NCI-H1105 treated with DMSO at 0.1 percent for 48 hours (cell line): ENCODE data around the gene KCNE1.
"Not testable (repeated sequence)": the region's sequence is repeated elsewhere in the genome, so short reads cannot be mapped to it uniquely, and the experiment has no call there.

Experiments
- DNase-seq: peaks from one replicate; lab custom pipeline; 2025; lab: John Stamatoyannopoulos, UW

Gene KCNE1

DNA sequence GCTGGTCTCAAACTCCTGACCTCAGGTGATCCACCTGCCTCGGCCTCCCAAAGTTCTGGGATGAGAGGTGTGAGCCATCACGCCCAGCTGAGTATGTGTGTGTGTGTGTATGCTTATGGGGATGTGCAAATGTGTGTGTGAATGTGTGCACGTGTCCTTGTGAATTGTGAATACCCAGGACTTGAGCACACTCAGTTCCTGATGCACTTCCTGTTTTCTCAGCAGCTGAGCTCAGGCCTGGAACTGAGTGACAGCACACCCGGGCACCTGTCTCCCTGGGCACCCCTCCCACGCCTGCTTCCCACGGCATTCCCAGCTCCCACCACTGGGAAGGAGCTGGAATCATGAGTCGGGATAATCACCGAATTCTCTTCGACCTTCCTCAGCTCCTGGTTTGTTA lies 104.7 kb downstream of the KCNE1 start:
- DNase-seq = not testable (repeated sequence)

DNA sequence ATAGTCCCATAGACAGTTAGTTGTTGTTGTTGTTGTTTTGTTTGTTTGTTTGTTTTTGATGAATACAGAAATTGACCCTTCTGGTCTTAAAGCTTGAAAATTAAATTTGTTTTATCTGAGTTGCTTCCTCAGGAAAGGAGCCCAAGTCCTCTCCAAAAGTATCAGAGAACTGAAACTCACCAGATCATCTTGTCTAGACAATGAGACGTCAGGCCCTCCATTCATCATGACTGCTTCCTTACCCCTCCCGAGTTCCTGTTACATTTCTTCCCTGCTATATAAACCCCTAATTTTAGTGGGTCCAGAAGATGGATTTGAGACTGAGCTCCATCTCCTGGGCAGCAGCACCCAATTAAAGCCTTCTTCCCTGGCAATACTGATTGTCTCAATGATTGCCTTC lies 105.3 kb downstream of the KCNE1 start:
- DNase-seq = not testable (repeated sequence)

DNA sequence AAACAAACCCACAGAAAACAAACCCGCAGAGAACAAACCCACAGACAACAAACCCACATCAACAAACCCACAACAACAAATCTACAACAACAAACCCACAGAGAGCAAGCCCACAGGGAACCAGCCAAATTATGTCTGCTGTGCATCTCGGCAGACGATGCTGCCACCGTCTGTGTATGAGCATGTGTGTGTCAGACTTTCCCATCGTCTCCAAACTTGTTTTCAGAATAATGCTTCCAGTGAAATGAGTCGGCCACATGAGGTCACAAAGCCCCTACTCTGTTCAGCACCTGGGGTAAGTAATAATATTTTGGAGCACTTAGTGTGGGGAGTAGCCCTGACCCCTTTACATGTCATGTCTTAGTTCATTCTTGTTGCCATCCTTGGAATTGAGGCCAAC lies 105.9 kb downstream of the KCNE1 start:
- DNase-seq = not testable (repeated sequence)

DNA sequence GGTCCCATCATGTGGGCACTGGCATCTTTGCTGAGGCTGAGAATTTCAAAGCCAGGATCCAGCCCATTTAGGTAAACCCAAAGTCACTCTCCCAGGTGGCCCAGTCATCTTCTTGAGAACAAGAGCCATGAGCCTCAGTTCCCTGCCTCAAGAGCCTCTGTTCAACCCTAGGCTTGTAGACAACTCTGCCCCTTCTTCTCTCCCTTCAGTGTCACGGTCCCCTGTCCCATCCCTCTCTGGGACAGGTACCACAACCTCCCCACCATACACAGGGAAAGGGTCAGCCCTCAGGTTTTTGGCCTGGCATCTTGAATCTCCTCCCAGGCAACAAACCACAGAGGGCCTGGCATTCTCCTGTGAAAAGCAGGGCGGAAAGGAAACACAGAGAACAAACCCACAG lies 106.3 kb downstream of the KCNE1 start:
- DNase-seq = not testable (repeated sequence)

DNA sequence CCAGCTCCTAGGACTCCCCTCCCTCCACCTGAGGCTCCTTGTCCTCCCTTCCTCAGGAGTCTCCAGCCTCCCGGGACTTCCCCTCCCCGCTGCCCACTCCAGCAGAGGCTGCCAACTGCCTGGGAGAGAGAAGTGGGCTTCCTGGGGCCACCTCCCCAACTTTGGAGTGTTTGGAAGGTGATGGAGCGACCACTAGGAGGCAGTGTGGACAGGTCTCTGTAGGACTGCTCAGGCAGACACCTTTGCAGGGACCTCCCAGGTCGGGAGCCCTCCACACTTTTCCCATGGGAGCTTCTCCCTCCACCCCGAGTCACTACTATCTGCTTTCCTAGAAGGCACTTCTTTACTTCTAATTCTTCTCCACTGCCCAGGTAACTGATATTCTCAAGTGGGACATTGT lies 107.3 kb downstream of the KCNE1 start:
- DNase-seq = not testable (repeated sequence)

DNA sequence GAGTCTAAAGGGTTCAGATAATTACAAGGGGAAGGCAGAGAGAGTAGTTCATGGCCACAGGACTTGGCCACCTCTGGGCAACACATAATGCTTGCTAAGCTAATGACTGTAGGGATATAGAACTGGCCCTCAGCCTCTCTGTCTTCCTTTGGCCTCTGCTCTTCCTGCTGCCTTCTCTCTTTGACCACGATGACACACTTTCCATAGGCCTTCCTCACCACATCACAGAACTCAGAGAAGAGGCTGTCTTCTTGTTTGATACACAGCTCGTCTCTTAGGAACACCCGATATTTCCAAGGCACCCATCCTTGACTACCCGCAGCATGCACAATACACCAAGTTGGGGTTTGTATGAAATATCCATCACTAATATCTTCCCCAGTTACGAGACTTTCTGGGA lies 111.5 kb downstream of the KCNE1 start:
- not testable (repeated sequence) for DNase-seq
